ENCODE results near the gene BAHD1. TPM values are rescaled to one million over a fixed set of nuclear protein-coding genes. Genes with fewer than 3 reads are reported as not detected.

The BAHD1 gene
- total and polyA plus RNA-seq, 2 donors (not counting 1 experiment from before 2014, with no cell fraction given): 15.0 to 34.7 TPM

DNA sequence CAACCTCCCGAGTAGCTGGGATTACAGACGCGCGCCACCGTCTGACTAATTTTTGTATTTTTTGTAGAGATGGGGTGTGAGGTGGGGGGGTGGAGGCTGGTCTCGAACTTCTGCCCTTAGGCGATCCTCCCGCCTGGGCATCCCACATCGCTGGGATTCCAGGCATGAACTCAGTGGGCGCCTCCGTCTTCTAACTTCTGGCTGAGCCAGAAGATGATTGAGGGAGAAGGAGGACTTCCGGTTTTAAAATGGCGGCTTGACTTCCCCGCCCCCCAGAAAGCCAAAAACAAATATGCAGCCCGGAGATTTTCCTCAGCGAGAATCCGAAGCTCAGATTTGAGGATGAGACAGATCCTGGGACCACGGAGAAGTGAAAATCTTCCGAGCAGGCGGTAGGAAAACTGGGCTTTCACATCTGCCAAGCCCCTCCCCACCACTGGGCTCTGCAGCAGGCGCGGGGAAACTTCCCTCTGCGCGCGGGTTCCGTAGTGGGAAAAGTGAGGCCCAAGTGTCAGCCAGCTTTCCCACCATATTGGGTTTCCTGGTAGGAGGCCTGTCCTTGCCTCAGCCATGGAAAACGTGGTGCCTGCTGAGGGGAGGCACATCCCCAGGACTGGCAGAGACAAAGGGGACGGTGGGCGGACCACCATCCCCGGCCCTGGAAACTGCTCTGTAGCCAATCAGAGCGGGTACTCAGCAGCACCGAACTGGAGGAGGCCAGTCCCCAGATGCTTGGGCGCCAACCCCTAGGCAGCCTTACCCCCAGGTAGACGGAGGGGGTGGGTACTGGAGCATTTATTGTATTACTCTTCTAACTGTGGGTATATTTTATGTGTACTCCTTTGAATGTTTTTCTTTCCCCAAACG, 47.3 kb downstream of the BAHD1 start:
- H3K4me3 ChIP-seq (ENCODE audit: control extremely low read depth in 1 of 5, extremely low read depth in 1 of 5, insufficient read depth in 1 of 5, low read depth in 2 of 5, low read length in 4 of 5): no peak overlapping the region
- ChIA-PET CTCF (interaction anchor here (1.0 kb wide), 1 partner anchor 295 kb away, joined by 4 read pairs; no protein-coding TSS in a partner anchor), POLR2A (interaction anchor here (0.8 kb wide), 1 partner anchor 9 kb away, joined by 3 read pairs; no protein-coding TSS in a partner anchor)
- H3K27me3 ChIP-seq (replicated peaks in 1 of 4; ENCODE audit: control extremely low read depth in 1 of 4, control insufficient read depth in 3 of 4, insufficient read depth in 4 of 4, low read length in 3 of 4): peaks cover 0 to 4% (median 2%) of the 10 kb centered on the region in 4 experiments
- Mint-ChIP-seq H3K9me3 (ENCODE audit: insufficient read depth) (no peaks in the 10 kb centered on the region), H3K27ac (no peak overlapping the region), H3K4me3 (no peak overlapping the region), H3K4me1 (no peaks in the 10 kb centered on the region), H3K27me3 (peaks cover 10% of the 10 kb centered on the region)
- H3K4me1 ChIP-seq (ENCODE audit: control insufficient read depth in 2 of 2, insufficient read depth in 2 of 2, low read length in 2 of 2): no peaks in the 10 kb centered on the region
- TF ChIP-seq EZH2 (IDR thresholded peaks at IDR 0.05; ENCODE audit: borderline replicate concordance, insufficient read depth, low read depth, low read length, poor library complexity, severe bottlenecking): no peak
- TF ChIP-seq, protein P1, sequence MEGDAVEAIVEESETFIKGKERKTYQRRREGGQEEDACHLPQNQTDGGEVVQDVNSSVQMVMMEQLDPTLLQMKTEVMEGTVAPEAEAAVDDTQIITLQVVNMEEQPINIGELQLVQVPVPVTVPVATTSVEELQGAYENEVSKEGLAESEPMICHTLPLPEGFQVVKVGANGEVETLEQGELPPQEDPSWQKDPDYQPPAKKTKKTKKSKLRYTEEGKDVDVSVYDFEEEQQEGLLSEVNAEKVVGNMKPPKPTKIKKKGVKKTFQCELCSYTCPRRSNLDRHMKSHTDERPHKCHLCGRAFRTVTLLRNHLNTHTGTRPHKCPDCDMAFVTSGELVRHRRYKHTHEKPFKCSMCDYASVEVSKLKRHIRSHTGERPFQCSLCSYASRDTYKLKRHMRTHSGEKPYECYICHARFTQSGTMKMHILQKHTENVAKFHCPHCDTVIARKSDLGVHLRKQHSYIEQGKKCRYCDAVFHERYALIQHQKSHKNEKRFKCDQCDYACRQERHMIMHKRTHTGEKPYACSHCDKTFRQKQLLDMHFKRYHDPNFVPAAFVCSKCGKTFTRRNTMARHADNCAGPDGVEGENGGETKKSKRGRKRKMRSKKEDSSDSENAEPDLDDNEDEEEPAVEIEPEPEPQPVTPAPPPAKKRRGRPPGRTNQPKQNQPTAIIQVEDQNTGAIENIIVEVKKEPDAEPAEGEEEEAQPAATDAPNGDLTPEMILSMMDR (IDR thresholded peaks at IDR 0.05): no peak
- peaks cover 0 to 3% (median 0%) of the 10 kb centered on the region in 3 donors for H3K9me3 ChIP-seq (ENCODE audit: control extremely low read depth in 1 of 3, control insufficient read depth in 2 of 3, insufficient read depth in 1 of 3, low read length in 2 of 3)
- intact Hi-C loops (cut with micrococcal nuclease): no loop called here
- DNase-seq (no peak), ATAC-seq (ENCODE audit: low read depth) (no peak)
- H3K9ac ChIP-seq (ENCODE audit: low read length): no peak overlapping the region
- H3K79me2 ChIP-seq (ENCODE audit: control insufficient read depth, insufficient read depth, low read length): no peaks in the 10 kb centered on the region
- no peaks in the 10 kb centered on the region for H4K20me1 ChIP-seq (ENCODE audit: control insufficient read depth, insufficient read depth, low read length, poor library complexity, severe bottlenecking)
- no peaks in the 10 kb centered on the region for H3K36me3 ChIP-seq (replicated peaks in 1 of 2; ENCODE audit: control extremely low read depth in 1 of 2, control insufficient read depth in 1 of 2, extremely low read depth in 1 of 2, insufficient read depth in 2 of 2, low read length in 1 of 2)
- WGBS (ENCODE audit: insufficient coverage): 94% methylated on average over 23 of the region's 35 CpGs
- H2AFZ ChIP-seq (ENCODE audit: insufficient read depth, low read depth, low read length, poor library complexity, severe bottlenecking): no peak overlapping the region
- no peak overlapping the region for H3K27ac ChIP-seq (ENCODE audit: low read length in 2 of 2)
- no peak overlapping the region for H3K4me2 ChIP-seq (replicated peaks; ENCODE audit: low read depth, low read length, poor library complexity, severe bottlenecking)

Data from B cell (primary cell).